NCI-H1436 treated with DMSO at 0.1 percent for 48 hours (cell line): ENCODE measurements around the gene NSMF.

Experiments used
- DNase-seq: peaks from one replicate; lab custom pipeline; 2025; lab: John Stamatoyannopoulos, UW

NSMF gene

GRCh38 chr9:137430723-137431415 lies 28.3 kb downstream of the NSMF start:
- no peak for DNase-seq

- DNase-seq: no peak
These were observed 29.0 kb downstream of the NSMF start for GRCh38 chr9:137429974-137430722.

- DNase-seq: no peak
These were observed 29.6 kb downstream of the NSMF start for GRCh38 chr9:137429546-137429890.

- no peak for DNase-seq
These were observed 30.1 kb downstream of the NSMF start for GRCh38 chr9:137428841-137429545.

- no peak for DNase-seq
These were observed 30.9 kb downstream of the NSMF start for GRCh38 chr9:137428311-137428630.

- DNase-seq: no peak
These were observed 31.5 kb downstream of the NSMF start for GRCh38 chr9:137427454-137428310.

GRCh38 chr9:137426018-137426681 lies 33.0 kb downstream of the NSMF start:
- no peak for DNase-seq

GRCh38 chr9:137423514-137424291 lies 35.4 kb downstream of the NSMF start:
- DNase-seq: no peak

- DNase-seq: peak; percentile 29
These were observed 36.3 kb downstream of the NSMF start, which contains the start of the genes EXD3 and NOXA1 for GRCh38 chr9:137422604-137423513. Gene EXD3 (minus strand): TSS chr9:137423162. CDS start chr9:137395357, 27,805 bp downstream. Gene NOXA1 (plus strand): TSS chr9:137423393. CDS start chr9:137423530, 137 bp downstream.

- no peak for DNase-seq
These were observed 37.1 kb downstream of the NSMF start for GRCh38 chr9:137421838-137422603.

GRCh38 chr9:137417161-137418021 lies 41.7 kb downstream of the NSMF start:
- DNase-seq: no peak

- no peak for DNase-seq
These were observed 42.5 kb downstream of the NSMF start for GRCh38 chr9:137416563-137417151.

- no peak for DNase-seq
These were observed 43.0 kb downstream of the NSMF start for GRCh38 chr9:137416006-137416562.

GRCh38 chr9:137415451-137415850 lies 43.7 kb downstream of the NSMF start:
- no peak for DNase-seq

GRCh38 chr9:137412431-137412830 lies 46.7 kb downstream of the NSMF start:
- DNase-seq: no peak

GRCh38 chr9:137411645-137412380 lies 47.3 kb downstream of the NSMF start:
- no peak for DNase-seq
